Ovary (tissue), 3 donors: ENCODE data around the gene PARP9.

Experiments
- CTCF ChIP-seq, 3 donors: fragments of 450-650 bp in 2 of 3; fragments of 200-600 bp in 1 of 3; IDR thresholded peaks; one replicate each; pipeline versions ENCODE4 v1.5.1 to v1.8.0; 2016 to 2022; ENCODE audit warnings: antibody characterized with exemption in 3 of 3, mild to moderate bottlenecking in 1 of 3
- EP300 ChIP-seq: sonication (generic); formaldehyde crosslinking; IDR thresholded peaks from one replicate; pipeline ENCODE4 v1.6.1; 2017; ENCODE audit warnings: antibody characterized with exemption
- donor health status: DM: no; HTN: no; CAD: no.

- no peak for TF ChIP-seq CTCF (IDR thresholded peaks at IDR 0.05)
- no peak for TF ChIP-seq EP300
These were observed 16.4 kb upstream of the PARP9 start for GRCh38 chr3:122580470-122580869.
